Large intestine (tissue), 3 donors: Measurements from ENCODE around the gene HLCS. TPM values are rescaled to one million over a fixed set of nuclear protein-coding genes. Genes with fewer than 3 reads are reported as not detected.
"Not testable (repeated sequence)": the region's sequence is repeated elsewhere in the genome, so short reads cannot be mapped to it uniquely, and the experiment has no call there.

ENCODE experiments used
- DNase-seq, 2 donors: peaks; one replicate each; pipeline versions ENCODE4 v3.0.0 to v3.0.0-alpha.2; 2013
- H3K27ac ChIP-seq: one replicate; pipeline ENCODE4 v1.5.1; 2013; ENCODE audit warnings: low read length
- H3K27me3 ChIP-seq: 2 replicates; pipeline ENCODE4 v1.6.1; 2013; ENCODE audit warnings: low read length; ENCODE audit not compliant: control insufficient read depth, insufficient read depth
- H3K36me3 ChIP-seq: 2 replicates; pipeline ENCODE4 v1.6.1; 2013; ENCODE audit warnings: low read length; ENCODE audit not compliant: control insufficient read depth, insufficient read depth
- H3K4me1 ChIP-seq: one replicate; pipeline ENCODE4 v1.6.1; 2013; ENCODE audit warnings: low read length; ENCODE audit not compliant: control insufficient read depth, insufficient read depth
- H3K4me3 ChIP-seq: one replicate; pipeline ENCODE4 v1.5.1; 2013; ENCODE audit warnings: low read length
- H3K9me3 ChIP-seq: one replicate; pipeline ENCODE4 v1.6.1; 2013; ENCODE audit warnings: mild to moderate bottlenecking, low read depth, low read length, moderate library complexity; ENCODE audit not compliant: control insufficient read depth
- WGBS: methylation state at CpG from one replicate; pipeline ENCODE4 v1.1.5; 2013; ENCODE audit warnings: low lambda C conversion rate; ENCODE audit not compliant: insufficient coverage; 5-methylcytosine and 5-hydroxymethylcytosine counted together
- polyA plus RNA-seq: library from polyadenylated mRNA; unstranded; fragments of 120-200 nt; gene quantifications from one replicate; pipeline ENCODE4 v1.2.1, GENCODE V29; 2013

The HLCS gene
- polyA plus RNA-seq, 1 donor: 12.5 TPM

- not testable (repeated sequence) for H3K4me1 ChIP-seq, H3K27ac ChIP-seq, DNase-seq, H3K9me3 ChIP-seq, H3K27me3 ChIP-seq, H3K4me3 ChIP-seq
- no CpG with 5 or more reads among the region's 12 CpGs for WGBS
- H3K36me3 ChIP-seq: peaks cover 17% of the 10 kb centered on the region
Observed at GRCh38 chr21:36952331-36952730, 14.1 kb downstream of the HLCS start.

GRCh38 chr21:36949171-36950141 lies 17.0 kb downstream of the HLCS start:
- Histone ChIP-seq H3K36me3 (peaks cover 19% of the 10 kb centered on the region), H3K9me3 (no peaks in the 10 kb centered on the region), H3K4me3 (no peak overlapping the region), H3K4me1 (no peaks in the 10 kb centered on the region), H3K27ac (no peak overlapping the region), H3K27me3 (no peaks in the 10 kb centered on the region)
- no CpG with 5 or more reads among the region's 6 CpGs for WGBS
- DNase-seq: no peak

- H3K36me3 ChIP-seq: peaks cover 19% of the 10 kb centered on the region
- no peak overlapping the region for H3K4me3 ChIP-seq
- H3K27me3 ChIP-seq: no peaks in the 10 kb centered on the region
- no peaks in the 10 kb centered on the region for H3K4me1 ChIP-seq
- WGBS: 100% methylated on average over 2 of the region's 6 CpGs
- H3K27ac ChIP-seq: no peak overlapping the region
- no peak for DNase-seq
- no peaks in the 10 kb centered on the region for H3K9me3 ChIP-seq
Observed at GRCh38 chr21:36948686-36949085, 17.8 kb downstream of the HLCS start.

GRCh38 chr21:36946949-36947356 lies 19.5 kb downstream of the HLCS start:
- Histone ChIP-seq H3K9me3 (no peaks in the 10 kb centered on the region), H3K27me3 (no peaks in the 10 kb centered on the region), H3K4me1 (no peaks in the 10 kb centered on the region), H3K27ac (no peak overlapping the region), H3K4me3 (no peak overlapping the region), H3K36me3 (peaks cover 19% of the 10 kb centered on the region)
- DNase-seq: no peak
- WGBS: 80% methylated on average over 1 of the region's 11 CpGs

GRCh38 chr21:36945496-36946138 lies 20.9 kb downstream of the HLCS start:
- H3K4me1 ChIP-seq: no peaks in the 10 kb centered on the region
- no peaks in the 10 kb centered on the region for H3K9me3 ChIP-seq
- no peak overlapping the region for H3K4me3 ChIP-seq
- no peak overlapping the region for H3K27ac ChIP-seq
- peaks cover 19% of the 10 kb centered on the region for H3K36me3 ChIP-seq
- no peaks in the 10 kb centered on the region for H3K27me3 ChIP-seq
- WGBS: 92% methylated on average over 2 of the region's 6 CpGs
- DNase-seq: no peak

- Histone ChIP-seq H3K27ac (no peak overlapping the region), H3K4me3 (no peak overlapping the region), H3K9me3 (no peaks in the 10 kb centered on the region), H3K36me3 (peaks cover 26% of the 10 kb centered on the region), H3K4me1 (no peaks in the 10 kb centered on the region), H3K27me3 (no peaks in the 10 kb centered on the region)
- no CpG with 5 or more reads among the region's 24 CpGs for WGBS
- no peak for DNase-seq
Observed at GRCh38 chr21:36936361-36937135, 29.9 kb downstream of the HLCS start.

GRCh38 chr21:36934864-36935420 lies 31.5 kb downstream of the HLCS start:
- H3K4me1 ChIP-seq: no peaks in the 10 kb centered on the region
- no peak for DNase-seq
- WGBS: 13% methylated on average over 3 of the region's 5 CpGs
- peaks cover 26% of the 10 kb centered on the region for H3K36me3 ChIP-seq
- no peaks in the 10 kb centered on the region for H3K9me3 ChIP-seq
- no peak overlapping the region for H3K27ac ChIP-seq
- no peaks in the 10 kb centered on the region for H3K27me3 ChIP-seq
- H3K4me3 ChIP-seq: no peak overlapping the region

GRCh38 chr21:36932161-36932816 lies 34.2 kb downstream of the HLCS start:
- Histone ChIP-seq H3K27me3 (no peaks in the 10 kb centered on the region), H3K27ac (no peak overlapping the region), H3K9me3 (no peaks in the 10 kb centered on the region), H3K4me1 (no peaks in the 10 kb centered on the region), H3K36me3 (peaks cover 30% of the 10 kb centered on the region), H3K4me3 (no peak overlapping the region)
- DNase-seq: no peak
- WGBS: no CpG with 5 or more reads among the region's 3 CpGs

GRCh38 chr21:36929622-36930021 lies 36.8 kb downstream of the HLCS start:
- no peak for DNase-seq
- Histone ChIP-seq H3K9me3 (no peaks in the 10 kb centered on the region), H3K4me3 (no peak overlapping the region), H3K27ac (no peak overlapping the region), H3K36me3 (peaks cover 21% of the 10 kb centered on the region), H3K4me1 (no peaks in the 10 kb centered on the region), H3K27me3 (no peaks in the 10 kb centered on the region)
- 100% methylated on average over 1 of the region's 7 CpGs for WGBS
